HepG2 (cell line): ENCODE results near the gene TMEM134. TPM values are rescaled to one million over a fixed set of nuclear protein-coding genes. Genes with fewer than 3 reads are reported as not detected.

Experiments used
- ARID5B ChIP-seq: IDR thresholded peaks from 2 replicates; pipeline ENCODE4 v1.4.0; 2020; ENCODE audit warnings: mild to moderate bottlenecking, missing genetic modification reagents
- CHD4 ChIP-seq: fragments of 200-600 bp; sonication (generic); IDR thresholded peaks from 2 replicates; pipeline ENCODE4 v1.7.0; 2017; ENCODE audit warnings: mild to moderate bottlenecking, low read length, borderline replicate concordance
- FOXK1 ChIP-seq: sonication (generic); formaldehyde crosslinking; IDR thresholded peaks from 2 replicates; pipeline ENCODE4 v1.4.0; 2020; ENCODE audit warnings: low read depth, missing genetic modification reagents, borderline replicate concordance
- HMG20A ChIP-seq: IDR thresholded peaks from 2 replicates; pipeline ENCODE4 v1.6.1; 2016; ENCODE audit warnings: borderline replicate concordance
- HNRNPH1 ChIP-seq: fragments of 200-400 bp; formaldehyde crosslinking; optimal IDR thresholded peaks from 2 replicates; pipeline ENCODE3; 2017; ENCODE audit warnings: mild to moderate bottlenecking, low read depth, low read length
- HOXD1 ChIP-seq: sonication (generic); formaldehyde crosslinking; IDR thresholded peaks from 2 replicates; pipeline ENCODE4 v1.5.0; 2020; ENCODE audit warnings: missing genetic modification reagents
- MXI1 ChIP-seq: IDR thresholded peaks from 3 replicates; pipeline ENCODE4 v1.6.1; 2012; ENCODE audit warnings: low read depth, low read length, inconsistent platforms, borderline replicate concordance
- MYPOP ChIP-seq: sonication (generic); formaldehyde crosslinking; IDR thresholded peaks from 2 replicates; pipeline ENCODE4 v1.8.1; 2023; ENCODE audit warnings: mild to moderate bottlenecking, moderate library complexity, missing genetic modification reagents
- PAWR ChIP-seq: sonication (generic); formaldehyde crosslinking; IDR thresholded peaks from 2 replicates; pipeline ENCODE4 v1.4.0; 2020; ENCODE audit warnings: missing genetic modification reagents, mild to moderate bottlenecking, borderline replicate concordance
- RFX5 ChIP-seq: IDR thresholded peaks from 2 replicates; pipeline ENCODE4 v1.6.1; 2011; ENCODE audit warnings: low read depth, low read length, improper control_type of control experiment
- SRSF9 ChIP-seq: fragments of 200-400 bp; formaldehyde crosslinking; IDR thresholded peaks from 2 replicates; pipeline ENCODE4 v1.6.1; 2018; ENCODE audit warnings: borderline replicate concordance, mild to moderate bottlenecking, low read depth, low read length; ENCODE audit not compliant: insufficient read depth, poor library complexity, severe bottlenecking
- STAT6 ChIP-seq: sonication (generic); formaldehyde crosslinking; IDR thresholded peaks from 2 replicates; pipeline ENCODE4 v1.4.0; 2020; ENCODE audit warnings: missing genetic modification reagents, mild to moderate bottlenecking, borderline replicate concordance
- TMF1 ChIP-seq: sonication (generic); formaldehyde crosslinking; IDR thresholded peaks from 2 replicates; pipeline ENCODE4 v1.8.1; 2022; ENCODE audit warnings: low read depth, missing genetic modification reagents
- ZBTB25 ChIP-seq: IDR thresholded peaks from 2 replicates; pipeline ENCODE4 v1.6.1; 2018; ENCODE audit warnings: missing genetic modification reagents
- ZFAT ChIP-seq: sonication (generic); formaldehyde crosslinking; conservative IDR thresholded peaks from 2 replicates; pipeline ENCODE4 v1.8.1; 2023; ENCODE audit warnings: missing genetic modification reagents, inconsistent platforms
- ZNF503 ChIP-seq: sonication (generic); formaldehyde crosslinking; IDR thresholded peaks from 2 replicates; pipeline ENCODE4 v1.4.0; 2020; ENCODE audit warnings: missing genetic modification reagents
- ZNF674 ChIP-seq: sonication (generic); formaldehyde crosslinking; IDR thresholded peaks from 2 replicates; pipeline ENCODE4 v1.5.0; 2020; ENCODE audit warnings: low read depth, mild to moderate bottlenecking, missing genetic modification reagents
- ZSCAN22 ChIP-seq: sonication (generic); formaldehyde crosslinking; IDR thresholded peaks from 2 replicates; pipeline ENCODE4 v1.4.0; 2020; ENCODE audit warnings: mild to moderate bottlenecking, missing genetic modification reagents
- ZZZ3 ChIP-seq: sonication (generic); formaldehyde crosslinking; IDR thresholded peaks from 2 replicates; pipeline ENCODE4 v1.4.0; 2020; ENCODE audit warnings: missing genetic modification reagents, mild to moderate bottlenecking, borderline replicate concordance
- polyA plus RNA-seq, 8 experiments: library from polyadenylated mRNA; depleted of rRNA in 3 of 8; stranded (reverse) in 7 of 8; unstranded in 1 of 8; fragments of >200 nt; fragmentation: Illumina TruSeq in 4 of 8; extraction: Trizol in 4 of 8; gene quantifications; 2 replicates each; pipeline versions ENCODE4 v1.2.1 to v1.2.3, GENCODE V29; 2011 to 2016; ENCODE audit warnings: low read depth in 4 of 8, missing spikeins in 1 of 8, mixed read lengths in 1 of 8; ENCODE audit not compliant: insufficient read depth in 1 of 8
- total RNA-seq, 5 experiments: library from RNA; depleted of rRNA; stranded (reverse); fragments of >200 nt; fragmentation: Illumina TruSeq; extraction: Trizol; gene quantifications; 2 replicates each; pipeline ENCODE4 v1.2.3, GENCODE V29; 2016; ENCODE audit warnings: low read depth in 1 of 5

TMEM134 gene
- total and polyA plus RNA-seq, 2 of the 13 experiments (the other 11 are each of a cell fraction or from before 2014, with no cell fraction given) = 6.9 to 26.9 TPM

- TF ChIP-seq ZNF503 (no peak), RFX5 (no peak), HMG20A (CRISPR knock-in tag) (no peak), ZNF674 (CRISPR knock-in tag) (no peak), SRSF9 (no peak), HNRNPH1 (no peak), ZSCAN22 (no peak), TMF1 (no peak), MXI1 (peak; percentile 67; the same call in 2 of the 3 replicates), STAT6 (CRISPR knock-in tag) (no peak; the same call in 1 of the 2 replicates), ZFAT (no peak), PAWR (no peak), MYPOP (CRISPR knock-in tag) (no peak), ARID5B (CRISPR knock-in tag) (no peak; the same call in 1 of the 2 replicates), CHD4 (peak; percentile 99), HOXD1 (CRISPR knock-in tag) (no peak; the same call in 1 of the 2 replicates), ZBTB25 (CRISPR knock-in tag) (no peak), FOXK1 (CRISPR knock-in tag) (peak; percentile 58), ZZZ3 (no peak)
These were observed 38.9 kb upstream of the TMEM134 start, which contains the start of gene CDK2AP2 (continued) for GRCh38 chr11:67507864-67508485.
